GM10847 (cell line): ENCODE measurements around the gene NFKBIB.

Source experiments
- POLR2A ChIP-seq: IDR thresholded peaks from 2 replicates; pipeline ENCODE4 v1.6.1; 2011; ENCODE audit not compliant: insufficient read length; ENCODE audit errors: extremely low read depth

NFKBIB gene

GRCh38 chr19:38870612-38871011, 29.2 kb upstream of the NFKBIB start:
- TF ChIP-seq POLR2A, result no peak

- no peak for TF ChIP-seq POLR2A
These were observed 23.9 kb upstream of the NFKBIB start for GRCh38 chr19:38875656-38876395.

GRCh38 chr19:38877781-38878574, 21.8 kb upstream of the NFKBIB start, which contains the start of gene RINL:
RINL (minus strand) TSS chr19:38878275; CDS start chr19:38876742, 1,533 bp downstream.
- TF ChIP-seq POLR2A, result peak; percentile 54

GRCh38 chr19:38878575-38879399, 21.0 kb upstream of the NFKBIB start:
- TF ChIP-seq POLR2A, result no peak

GRCh38 chr19:38879400-38879751, 20.4 kb upstream of the NFKBIB start:
- no peak for TF ChIP-seq POLR2A

- TF ChIP-seq POLR2A, result no peak
These were observed 19.5 kb upstream of the NFKBIB start for GRCh38 chr19:38880076-38880881.

GRCh38 chr19:38880882-38881609, 18.7 kb upstream of the NFKBIB start:
- no peak for TF ChIP-seq POLR2A

- no peak for TF ChIP-seq POLR2A
These were observed 16.5 kb upstream of the NFKBIB start for GRCh38 chr19:38883286-38883685.

GRCh38 chr19:38888876-38889275, 10.9 kb upstream of the NFKBIB start:
- TF ChIP-seq POLR2A, result no peak

GRCh38 chr19:38889803-38890202, 10.0 kb upstream of the NFKBIB start:
- no peak for TF ChIP-seq POLR2A

GRCh38 chr19:38890686-38891085, 9.1 kb upstream of the NFKBIB start:
- no peak for TF ChIP-seq POLR2A

- no peak for TF ChIP-seq POLR2A
These were observed 8.0 kb upstream of the NFKBIB start for GRCh38 chr19:38891771-38892170.

GRCh38 chr19:38892841-38893240, 6.9 kb upstream of the NFKBIB start:
- no peak for TF ChIP-seq POLR2A

GRCh38 chr19:38893341-38893771, 6.4 kb upstream of the NFKBIB start:
- no peak for TF ChIP-seq POLR2A
